Femur (tissue), 1 donor: ENCODE measurements around the gene KIF3C.
"Not testable (repeated sequence)": the region's sequence is repeated elsewhere in the genome, so short reads cannot be mapped to it uniquely, and the experiment has no call there.

Source experiments
- DNase-seq: peaks from one replicate; pipeline ENCODE4 v3.0.0-alpha.2; 2017

KIF3C gene

GRCh38 chr2:25982273-25982967 is at the start of gene KIF3C:
Gene KIF3C, minus strand, starts transcription at chr2:25982497. Its CDS starts 580 bp downstream, at chr2:25981917.
- DNase-seq: peak; percentile 80

DNA sequence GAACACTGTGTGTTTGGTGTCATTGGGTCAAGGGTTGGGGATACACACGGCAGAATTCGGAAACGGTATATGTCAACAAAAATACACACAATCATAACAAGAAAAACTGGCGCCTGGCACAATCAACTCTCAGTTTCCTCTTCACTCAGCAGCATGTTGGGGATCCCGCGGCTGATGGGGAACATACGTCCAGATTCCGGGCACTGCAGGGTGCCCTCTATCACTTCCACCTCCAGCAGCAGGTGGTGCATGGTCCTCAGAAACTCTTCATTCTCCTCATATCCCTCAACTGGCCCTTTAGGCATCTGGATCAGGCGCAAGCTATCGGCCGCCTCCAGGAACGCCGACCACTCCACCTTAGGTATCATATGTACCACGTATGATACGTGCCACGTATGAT is 45.8 kb upstream of the KIF3C start:
- not testable (repeated sequence) for DNase-seq

DNA sequence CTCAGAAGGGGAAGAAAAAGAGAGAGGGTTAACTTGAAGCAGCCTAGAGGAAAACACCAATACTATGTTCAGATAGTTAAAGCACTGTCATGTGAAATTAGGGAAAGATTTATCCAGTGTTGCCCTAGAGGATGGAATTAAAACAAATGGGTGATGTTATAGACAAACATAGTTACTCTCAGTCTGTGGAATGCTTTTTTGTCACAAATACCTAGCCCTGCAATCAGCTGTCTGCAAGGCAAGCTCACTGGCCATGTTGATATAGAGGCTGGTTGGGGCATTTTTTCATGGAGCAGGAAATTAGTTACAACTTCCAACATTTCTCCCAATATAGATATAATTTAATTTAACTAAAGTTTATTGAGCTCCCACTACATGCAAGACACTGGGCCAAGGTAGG is 43.2 kb upstream of the KIF3C start:
- no peak for DNase-seq

DNA sequence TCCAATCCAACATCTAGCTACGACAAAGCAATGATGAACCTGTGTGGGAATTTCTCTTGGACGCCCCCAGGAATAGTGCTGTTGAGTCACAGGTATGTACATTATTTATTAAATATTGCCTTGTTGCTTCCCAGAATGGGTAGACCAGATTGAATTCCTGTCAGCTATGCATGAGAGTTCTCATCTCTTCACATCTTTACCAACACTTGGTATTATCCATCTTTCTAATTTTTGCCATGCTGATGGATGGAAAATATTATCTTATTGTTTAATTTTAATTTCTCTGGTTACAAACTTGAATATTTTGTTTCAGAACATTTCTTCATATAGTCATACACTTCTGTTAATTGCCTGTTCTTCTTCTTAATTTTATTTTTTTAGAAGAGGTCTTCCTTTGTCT is 42.0 kb upstream of the KIF3C start:
- no peak for DNase-seq

DNA sequence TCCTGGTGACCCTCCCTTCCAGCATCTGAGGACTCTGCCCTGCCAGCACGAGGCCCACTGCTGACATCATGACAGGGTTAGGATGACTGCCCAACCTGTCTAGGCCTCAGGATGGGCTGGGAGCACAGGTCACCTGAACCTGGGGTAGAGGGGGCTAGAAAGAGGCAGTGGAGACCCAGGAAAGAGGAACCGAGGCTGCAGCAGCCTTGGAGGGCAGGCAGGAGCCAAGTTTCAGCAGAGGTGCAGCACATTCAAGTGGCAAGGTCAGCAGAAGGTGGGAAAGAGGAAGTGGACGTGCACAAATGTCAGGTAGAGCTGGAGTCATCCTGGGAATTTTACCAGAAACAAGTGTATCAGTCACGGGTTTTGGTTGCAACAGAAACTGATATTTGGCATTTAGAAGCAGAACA is 37.9 kb upstream of the KIF3C start:
- DNase-seq: no peak

DNA sequence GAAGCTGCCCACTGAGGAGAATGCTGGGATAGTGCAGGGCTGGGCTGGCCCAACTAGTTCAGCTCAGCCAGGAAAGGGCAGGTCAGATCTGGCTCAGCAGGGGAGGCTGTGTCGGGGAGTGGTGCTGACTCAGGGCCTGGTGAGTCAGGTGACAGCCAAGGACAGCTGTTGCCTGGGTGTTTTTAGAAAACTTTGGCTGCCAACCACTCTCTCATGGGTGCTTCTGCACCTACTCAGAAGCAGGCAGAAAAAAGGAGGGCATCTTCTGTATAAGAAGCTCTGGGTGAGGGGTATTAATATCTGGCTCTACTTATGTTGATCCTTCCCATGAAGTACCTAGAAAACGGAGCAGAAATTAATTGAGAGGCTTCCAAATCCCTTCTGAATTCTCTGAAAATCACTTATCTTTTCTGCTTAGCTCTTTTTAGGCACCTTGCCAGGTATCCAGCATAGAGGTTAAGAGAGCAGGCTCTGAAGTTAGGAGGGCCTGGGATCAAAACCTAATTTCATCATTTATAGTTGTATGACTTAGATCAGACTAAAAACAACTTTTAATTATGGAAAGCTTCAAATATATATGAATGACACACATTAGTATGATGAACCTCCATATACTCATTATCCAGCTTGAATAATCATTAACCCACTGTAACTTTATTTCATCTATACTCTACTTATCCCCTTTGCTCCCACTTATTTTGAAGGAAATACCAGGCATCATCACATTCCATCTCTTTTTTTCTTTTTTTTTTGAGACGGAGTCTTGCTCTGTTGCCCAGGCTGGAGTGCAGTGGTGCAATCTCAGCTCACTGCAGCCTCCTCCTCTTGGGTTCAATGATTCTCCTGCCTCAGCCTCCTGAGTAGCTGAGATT is 36.1 kb upstream of the KIF3C start:
- DNase-seq: peak; percentile 48

- no peak for DNase-seq
Measured at GRCh38 chr2:26017464-26018183, 35.3 kb upstream of the KIF3C start.

- DNase-seq: not testable (repeated sequence)
Measured at GRCh38 chr2:26016706-26017045, 34.4 kb upstream of the KIF3C start.

DNA sequence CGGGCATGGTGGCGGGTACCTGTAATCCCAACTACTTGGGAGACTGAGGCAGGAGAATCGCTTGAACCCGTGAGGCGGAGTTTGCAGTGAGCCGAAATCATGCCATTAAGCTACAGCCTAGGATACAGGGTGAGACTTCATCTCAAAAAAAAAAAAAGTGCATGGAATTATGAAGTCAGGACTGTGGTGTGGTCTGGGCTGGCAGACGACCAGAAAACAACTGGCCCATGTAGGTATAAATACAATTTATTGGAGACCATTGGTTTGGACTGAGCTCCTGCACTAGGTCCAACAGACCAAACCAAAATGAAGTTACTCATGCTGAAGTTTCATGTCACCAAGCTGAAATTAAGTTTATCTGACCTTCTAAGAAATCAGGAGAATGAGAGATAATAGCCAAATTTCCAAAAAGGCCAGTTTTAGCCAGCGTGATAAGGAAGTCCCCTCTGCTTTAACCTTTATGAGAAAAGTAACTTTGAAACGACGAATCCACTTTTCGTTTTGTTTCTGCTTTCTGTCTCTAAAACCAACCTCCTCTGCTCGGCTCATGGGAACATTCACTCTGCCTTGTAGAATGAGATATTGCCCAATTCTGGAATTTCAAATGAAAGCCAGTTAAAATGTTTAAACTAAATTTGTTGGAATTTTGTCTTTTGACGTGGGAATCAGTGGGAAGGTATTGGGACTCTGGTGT is 33.9 kb upstream of the KIF3C start:
- DNase-seq: no peak

GRCh38 chr2:26013668-26014067 is 31.4 kb upstream of the KIF3C start:
- DNase-seq: no peak

DNA sequence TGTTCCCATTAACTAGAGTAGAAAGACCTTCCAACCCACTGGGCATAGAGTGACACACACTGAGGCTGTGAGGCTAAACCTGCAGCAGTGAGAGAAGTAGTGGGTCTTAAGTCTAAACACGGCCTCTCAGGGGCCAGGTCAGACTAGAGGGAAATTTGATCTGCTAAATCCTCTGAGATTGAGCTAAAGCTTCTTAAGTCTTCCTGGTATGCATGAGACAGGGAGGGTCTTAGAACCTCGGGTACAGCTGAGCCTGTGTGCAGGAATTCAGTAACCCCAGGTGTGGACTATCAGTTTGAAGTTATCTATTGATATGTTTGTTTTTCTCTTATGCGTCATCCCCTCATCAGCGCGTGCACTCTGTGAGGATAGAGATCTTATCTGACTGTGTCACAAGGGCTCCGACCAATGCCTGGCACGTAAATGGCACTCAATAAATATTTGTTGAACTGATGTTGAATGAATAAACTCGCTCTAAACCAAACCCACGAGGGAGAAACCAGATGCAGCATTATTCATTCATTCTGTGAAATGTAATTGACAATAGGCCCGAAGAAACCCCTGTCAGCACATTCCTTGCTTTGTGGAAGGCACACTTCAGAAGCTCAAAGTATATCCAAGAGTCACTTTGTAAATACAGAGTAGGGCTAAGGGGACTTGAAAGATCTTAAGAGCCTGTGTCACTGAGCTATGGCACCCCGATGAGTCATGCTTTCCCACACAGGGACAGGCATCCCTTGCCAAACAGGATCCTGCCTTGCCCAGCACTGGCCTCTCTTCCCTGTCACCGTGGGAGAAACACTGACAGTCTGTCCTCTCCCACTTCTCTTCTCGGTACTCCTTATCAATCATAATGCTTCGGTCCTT is 29.9 kb upstream of the KIF3C start:
- DNase-seq: no peak

- DNase-seq: no peak
Measured at GRCh38 chr2:26011609-26011989, 29.3 kb upstream of the KIF3C start.

DNA sequence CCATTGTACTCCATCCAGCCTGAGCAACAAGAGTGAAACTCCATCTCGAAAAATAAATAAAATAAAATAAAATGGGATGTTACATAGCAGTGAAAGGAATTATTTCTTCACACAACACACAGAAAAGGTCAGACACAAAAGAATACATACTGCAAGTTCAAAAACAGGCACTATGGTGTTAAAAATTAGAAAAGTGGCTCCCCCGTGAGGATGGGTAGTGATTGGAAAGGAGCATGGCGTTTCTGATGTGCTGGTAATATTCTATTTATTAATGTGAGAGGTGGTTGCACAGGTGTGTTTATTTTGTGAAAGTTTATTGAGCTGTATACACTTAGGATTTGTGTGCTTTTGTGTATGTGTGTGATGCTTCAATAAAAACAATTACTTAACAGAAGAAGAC is 28.6 kb upstream of the KIF3C start:
- no peak for DNase-seq

DNA sequence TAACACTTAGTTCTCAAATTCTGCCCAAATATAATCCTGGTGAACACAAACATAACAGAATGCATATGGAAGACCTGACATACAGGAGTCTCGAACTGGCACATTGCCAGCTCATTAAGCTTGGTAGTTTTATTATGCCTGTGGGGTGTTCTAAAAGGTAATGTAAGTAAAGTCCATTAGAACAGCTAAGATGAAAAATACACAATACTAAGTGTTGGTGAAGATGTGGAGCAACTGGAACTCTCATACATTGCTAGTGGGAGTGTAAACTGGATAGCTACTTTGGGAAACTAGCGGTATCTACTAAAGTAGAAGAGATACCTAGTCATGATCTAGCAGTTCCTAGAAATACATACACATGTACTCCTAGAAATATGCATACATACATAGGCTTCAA is 27.3 kb upstream of the KIF3C start:
- DNase-seq: no peak

GRCh38 chr2:26008851-26009566 is 26.7 kb upstream of the KIF3C start:
- DNase-seq: peak; percentile 70

GRCh38 chr2:26008095-26008494 is 25.8 kb upstream of the KIF3C start:
- no peak for DNase-seq

GRCh38 chr2:26002632-26003310 is 20.5 kb upstream of the KIF3C start:
- DNase-seq: no peak

GRCh38 chr2:26001743-26002351 is 19.6 kb upstream of the KIF3C start:
- peak; percentile 74 for DNase-seq

- DNase-seq: no peak
Measured at GRCh38 chr2:26000561-26001082, 18.3 kb upstream of the KIF3C start.

GRCh38 chr2:25999406-25999805 is 17.1 kb upstream of the KIF3C start:
- not testable (repeated sequence) for DNase-seq
